Parathyroid adenoma (tissue), 2 donors: Measurements from ENCODE around the gene TNNC1.

Experiments used
- H2AFZ ChIP-seq: fragments of 300-600 bp; sonication (generic); one replicate; pipeline ENCODE4 v1.7.0; 2017; ENCODE audit warnings: antibody characterized with exemption, mild to moderate bottlenecking
- H3K27ac ChIP-seq: fragments of 300-600 bp; sonication (generic); one replicate; pipeline ENCODE4 v1.7.0; 2017
- H3K27me3 ChIP-seq: fragments of 300-600 bp; sonication (generic); one replicate; pipeline ENCODE4 v1.7.0; 2017; ENCODE audit warnings: low read length; ENCODE audit not compliant: control insufficient read depth, insufficient read depth
- H3K36me3 ChIP-seq: fragments of 300-600 bp; sonication (generic); one replicate; pipeline ENCODE4 v1.7.0; 2017; ENCODE audit warnings: low read length; ENCODE audit not compliant: control insufficient read depth, insufficient read depth
- H3K4me1 ChIP-seq: fragments of 300-600 bp; sonication (generic); one replicate; pipeline ENCODE4 v1.7.0; 2017; ENCODE audit warnings: control low read depth
- H3K4me2 ChIP-seq: fragments of 300-600 bp; sonication (generic); one replicate; pipeline ENCODE4 v1.7.0; 2017; ENCODE audit warnings: low read length
- H3K4me3 ChIP-seq: fragments of 300-600 bp; sonication (generic); one replicate; pipeline ENCODE4 v1.7.0; 2017; ENCODE audit warnings: low read depth, low read length
- H3K79me2 ChIP-seq: fragments of 300-600 bp; sonication (generic); one replicate; pipeline ENCODE4 v1.7.0; 2017; ENCODE audit warnings: control low read depth
- H3K9ac ChIP-seq: fragments of 300-600 bp; sonication (generic); one replicate; pipeline ENCODE4 v1.7.0; 2017; ENCODE audit warnings: mild to moderate bottlenecking
- H3K9me3 ChIP-seq: fragments of 300-600 bp; sonication (generic); one replicate; pipeline ENCODE4 v1.7.0; 2017; ENCODE audit warnings: low read length; ENCODE audit not compliant: control insufficient read depth
- TF ChIP-seq, protein P1 (sequence below): fragments of 300-600 bp; sonication (generic); IDR thresholded peaks from one replicate; pipeline ENCODE4 v1.7.0; 2017; ENCODE audit warnings: antibody characterized with exemption, mild to moderate bottlenecking
- donor health status: primary hyperparathyroidism.

Gene TNNC1

DNA sequence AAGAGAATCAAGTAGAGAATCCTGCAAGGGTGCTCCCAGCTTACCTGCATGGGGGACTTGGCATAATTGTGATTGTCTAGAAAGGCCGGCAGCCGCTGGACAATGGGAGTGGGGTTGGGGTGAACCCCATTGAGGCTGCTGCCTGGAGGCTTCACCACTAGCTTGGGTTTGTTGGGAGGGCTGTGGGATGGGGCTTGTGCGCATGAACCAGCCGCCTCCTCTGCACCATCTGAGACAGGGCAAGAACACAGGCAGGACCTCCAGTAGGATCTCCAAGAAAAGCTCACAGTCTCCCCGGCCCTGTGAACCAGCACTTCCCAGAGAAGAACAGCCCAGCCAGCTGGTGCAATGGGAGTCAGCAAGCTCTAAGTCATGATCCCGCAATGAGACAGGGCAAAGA lies 48.8 kb downstream of the TNNC1 start:
- no peak overlapping the region for H3K9ac ChIP-seq
- no peak overlapping the region for H3K4me2 ChIP-seq
- no peaks in the 10 kb centered on the region for H3K36me3 ChIP-seq

DNA sequence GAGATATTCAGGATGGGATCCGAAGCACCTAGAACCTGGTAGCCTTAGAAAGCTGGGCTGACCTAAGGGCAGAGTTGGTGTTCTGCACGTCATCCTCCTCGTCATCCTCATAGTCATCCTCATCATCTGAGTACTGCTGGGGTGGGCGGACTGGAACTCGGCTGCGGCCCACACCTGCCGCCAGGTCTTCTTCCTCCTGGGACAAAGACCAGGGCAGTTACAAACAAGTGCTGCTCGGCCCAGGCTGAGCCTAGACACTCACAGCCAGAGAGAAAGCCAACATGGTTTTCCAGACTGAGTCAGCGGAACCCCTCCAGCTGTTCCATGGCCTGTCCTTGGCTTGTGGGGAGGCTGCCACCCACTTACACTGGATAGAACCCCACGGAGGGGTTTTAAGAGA lies 49.5 kb downstream of the TNNC1 start:
- Histone ChIP-seq H3K4me1 (peaks cover 11% of the 10 kb centered on the region), H3K4me2 (no peak overlapping the region), H3K27ac (no peak overlapping the region), H3K36me3 (no peaks in the 10 kb centered on the region), H3K79me2 (peaks cover under 1% of the 10 kb centered on the region), H2AFZ (no peak overlapping the region), H3K9ac (no peak overlapping the region), H3K27me3 (no peaks in the 10 kb centered on the region), H3K4me3 (no peak overlapping the region), H3K9me3 (no peaks in the 10 kb centered on the region)
- TF ChIP-seq, protein P1, sequence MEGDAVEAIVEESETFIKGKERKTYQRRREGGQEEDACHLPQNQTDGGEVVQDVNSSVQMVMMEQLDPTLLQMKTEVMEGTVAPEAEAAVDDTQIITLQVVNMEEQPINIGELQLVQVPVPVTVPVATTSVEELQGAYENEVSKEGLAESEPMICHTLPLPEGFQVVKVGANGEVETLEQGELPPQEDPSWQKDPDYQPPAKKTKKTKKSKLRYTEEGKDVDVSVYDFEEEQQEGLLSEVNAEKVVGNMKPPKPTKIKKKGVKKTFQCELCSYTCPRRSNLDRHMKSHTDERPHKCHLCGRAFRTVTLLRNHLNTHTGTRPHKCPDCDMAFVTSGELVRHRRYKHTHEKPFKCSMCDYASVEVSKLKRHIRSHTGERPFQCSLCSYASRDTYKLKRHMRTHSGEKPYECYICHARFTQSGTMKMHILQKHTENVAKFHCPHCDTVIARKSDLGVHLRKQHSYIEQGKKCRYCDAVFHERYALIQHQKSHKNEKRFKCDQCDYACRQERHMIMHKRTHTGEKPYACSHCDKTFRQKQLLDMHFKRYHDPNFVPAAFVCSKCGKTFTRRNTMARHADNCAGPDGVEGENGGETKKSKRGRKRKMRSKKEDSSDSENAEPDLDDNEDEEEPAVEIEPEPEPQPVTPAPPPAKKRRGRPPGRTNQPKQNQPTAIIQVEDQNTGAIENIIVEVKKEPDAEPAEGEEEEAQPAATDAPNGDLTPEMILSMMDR, result no peak

More for the DNA sequence above, 48.8 kb downstream of the TNNC1 start:
- Histone ChIP-seq H3K27me3 (no peaks in the 10 kb centered on the region), H3K27ac (no peak overlapping the region), H3K4me1 (peaks cover 11% of the 10 kb centered on the region), H3K4me3 (no peak overlapping the region), H3K9me3 (no peaks in the 10 kb centered on the region), H3K79me2 (peaks cover 2% of the 10 kb centered on the region), H2AFZ (no peak overlapping the region)
- TF ChIP-seq, protein P1, result no peak

- H3K4me3 ChIP-seq, result no peak overlapping the region
These were observed 49.9 kb downstream of the TNNC1 start for GRCh38 chr3:52403955-52404354.

GRCh38 chr3:52403271-52403841 lies 50.5 kb downstream of the TNNC1 start:
- H3K9me3 ChIP-seq, result no peaks in the 10 kb centered on the region
- no peak overlapping the region for H2AFZ ChIP-seq
- H3K27ac ChIP-seq, result no peak overlapping the region
- no peaks in the 10 kb centered on the region for H3K27me3 ChIP-seq
- no peak overlapping the region for H3K4me2 ChIP-seq
- H3K4me1 ChIP-seq, result peaks cover 2% of the 10 kb centered on the region
- TF ChIP-seq, protein P1, result no peak
- no peak overlapping the region for H3K9ac ChIP-seq
- no peak overlapping the region for H3K4me3 ChIP-seq
- no peaks in the 10 kb centered on the region for H3K36me3 ChIP-seq
- H3K79me2 ChIP-seq, result no peaks in the 10 kb centered on the region

More at GRCh38 chr3:52403955-52404354, 49.9 kb downstream of the TNNC1 start:
- Histone ChIP-seq H3K9ac (no peak overlapping the region), H3K4me1 (peaks cover 8% of the 10 kb centered on the region), H2AFZ (no peak overlapping the region), H3K36me3 (no peaks in the 10 kb centered on the region), H3K4me2 (no peak overlapping the region), H3K27ac (no peak overlapping the region), H3K27me3 (no peaks in the 10 kb centered on the region), H3K9me3 (no peaks in the 10 kb centered on the region), H3K79me2 (no peaks in the 10 kb centered on the region)
- TF ChIP-seq, protein P1, result no peak

DNA sequence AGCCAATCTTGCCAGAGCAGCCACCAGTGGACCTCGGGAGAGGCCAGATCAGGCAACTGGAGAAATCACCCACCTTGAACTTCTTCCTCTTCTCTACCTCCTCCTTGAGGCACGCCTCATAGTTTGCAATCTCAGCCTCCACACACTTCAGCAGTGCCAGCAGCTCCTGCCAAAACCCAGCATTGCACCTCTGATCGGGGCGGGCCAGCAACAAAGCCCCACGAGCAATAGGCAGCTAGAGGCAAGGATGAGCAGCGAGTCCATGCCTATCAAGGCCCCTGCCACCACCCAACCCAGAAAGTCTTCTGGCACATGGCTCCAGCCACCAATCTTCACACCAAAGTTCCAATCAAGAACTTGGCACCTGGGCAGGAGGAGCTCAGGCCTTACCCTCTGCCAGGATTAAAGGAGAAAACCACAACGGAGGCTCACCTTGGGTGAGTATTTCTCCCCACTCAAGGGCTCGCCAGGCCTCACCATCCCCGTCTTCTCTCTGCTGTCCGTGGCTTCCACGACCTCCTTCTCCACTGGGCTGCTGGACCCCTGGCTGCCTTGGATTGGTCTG lies 51.1 kb downstream of the TNNC1 start:
- no peak overlapping the region for H3K27ac ChIP-seq
- H3K4me3 ChIP-seq, result no peak overlapping the region
- H3K4me1 ChIP-seq, result no peaks in the 10 kb centered on the region
- TF ChIP-seq, protein P1, result no peak
- H3K4me2 ChIP-seq, result no peak overlapping the region
- H3K9me3 ChIP-seq, result no peaks in the 10 kb centered on the region
- no peaks in the 10 kb centered on the region for H3K79me2 ChIP-seq
- no peaks in the 10 kb centered on the region for H3K36me3 ChIP-seq
- no peak overlapping the region for H2AFZ ChIP-seq
- H3K9ac ChIP-seq, result no peak overlapping the region
- H3K27me3 ChIP-seq, result no peaks in the 10 kb centered on the region
